Endothelial cell of umbilical vein (primary cell): Measurements from ENCODE around the gene DNASE2. TPM values are rescaled to one million over a fixed set of nuclear protein-coding genes. Genes with fewer than 3 reads are reported as not detected.

Experiments used
- BruUV-seq: library from RNA; stranded (reverse); fragments of 400-500 nt; replicated peaks from 2 replicates; lab custom pipeline; 2021; lab: Mats Ljungman, UMichigan
- CTCF ChIA-PET: fragments of 300-600, 350-600 bp; sonication (Branson Sonifier 250); formaldehyde crosslinking; loops from one replicate; lab custom pipeline; 2021; ENCODE audit warnings: antibody characterized with exemption, inconsistent platforms; lab: Charles Lee
- POLR2A ChIA-PET: fragments of 300-600, 350-600 bp; sonication (Branson Sonifier 250); formaldehyde crosslinking; loops from one replicate; lab custom pipeline; 2021; ENCODE audit warnings: antibody characterized with exemption, inconsistent platforms; lab: Charles Lee
- DNase-seq: peaks from one replicate; pipeline ENCODE4 v3.0.0-alpha.2; 2011; ENCODE audit warnings: low read depth, low spot score
- FAIRE-seq: peaks from 2 replicates; lab custom pipeline; 2011; peaks lifted over from hg19 to GRCh38; lab: Jason Lieb, UNC
- H2AFZ ChIP-seq: 2 replicates; pipeline ENCODE4 v1.6.0; 2012; ENCODE audit warnings: low read depth, low read length, control low read depth, inconsistent platforms
- H3K27ac ChIP-seq: 2 replicates; pipeline ENCODE4 v1.5.1; 2011; ENCODE audit warnings: low read depth, mild to moderate bottlenecking, control low read depth, low read length, moderate library complexity; ENCODE audit not compliant: insufficient read depth
- H3K27me3 ChIP-seq, 2 experiments: 2 replicates each; pipeline versions ENCODE4 v1.6.0 to v1.6.1; 2011; ENCODE audit warnings: low read length in 2 of 2, mixed read lengths in 1 of 2; ENCODE audit not compliant: control insufficient read depth in 2 of 2, insufficient read depth in 2 of 2
- H3K36me3 ChIP-seq, 2 experiments: 2 replicates in 1 of 2; 3 replicates in 1 of 2; pipeline ENCODE4 v1.5.1; 2011; ENCODE audit warnings: low read length in 2 of 2, mild to moderate bottlenecking in 1 of 2, moderate library complexity in 1 of 2; ENCODE audit not compliant: control insufficient read depth in 2 of 2, insufficient read depth in 2 of 2; ENCODE audit errors: extremely low read depth in 1 of 2
- H3K4me1 ChIP-seq: 3 replicates; pipeline ENCODE4 v1.5.1; 2011; ENCODE audit warnings: mild to moderate bottlenecking, low read length; ENCODE audit not compliant: control insufficient read depth, insufficient read depth; ENCODE audit errors: extremely low read depth
- H3K4me2 ChIP-seq: 2 replicates; pipeline ENCODE4 v1.6.1; 2011; ENCODE audit warnings: low read length, control low read depth, mixed read lengths; ENCODE audit not compliant: insufficient read depth
- H3K4me3 ChIP-seq, 3 experiments: fragments of 200-600 bp in 1 of 3; sonication (generic), shearing (Covaris generic) in 1 of 3; replicated peaks in 1 of 3; 2 replicates each; pipeline ENCODE4 v1.5.1; 2011 to 2016; ENCODE audit warnings: control low read depth in 3 of 3, low read length in 3 of 3, mild to moderate bottlenecking in 2 of 3, inconsistent platforms in 1 of 3, low read depth in 1 of 3, moderate library complexity in 1 of 3; ENCODE audit not compliant: insufficient read depth in 1 of 3
- H3K79me2 ChIP-seq: 2 replicates; pipeline ENCODE4 v1.6.0; 2012; ENCODE audit warnings: low read length, inconsistent platforms; ENCODE audit not compliant: control insufficient read depth, insufficient read depth
- H3K9ac ChIP-seq: replicated peaks from 2 replicates; pipeline ENCODE3; 2011; ENCODE audit warnings: low read length, control low read depth; ENCODE audit not compliant: insufficient read depth; ENCODE audit errors: extremely low read depth
- H3K9me1 ChIP-seq: replicated peaks from 3 replicates; pipeline ENCODE4 v1.6.0; 2011; ENCODE audit warnings: mild to moderate bottlenecking, low read length; ENCODE audit not compliant: control insufficient read depth, insufficient read depth; ENCODE audit errors: extremely low read depth
- H3K9me3 ChIP-seq: replicated peaks from 2 replicates; pipeline ENCODE4 v1.5.1; 2012; ENCODE audit warnings: low read length, inconsistent platforms; ENCODE audit not compliant: control insufficient read depth, insufficient read depth
- H4K20me1 ChIP-seq: replicated peaks from 2 replicates; pipeline ENCODE3; 2011; ENCODE audit warnings: mild to moderate bottlenecking, low read length; ENCODE audit not compliant: control insufficient read depth, insufficient read depth; ENCODE audit errors: extremely low read depth
- EZH2 ChIP-seq: IDR thresholded peaks from 2 replicates; pipeline ENCODE4 v1.6.1; 2012; ENCODE audit warnings: borderline replicate concordance, low read depth, mild to moderate bottlenecking, moderate library complexity, low read length, inconsistent platforms; ENCODE audit not compliant: severe bottlenecking
- FOS ChIP-seq: IDR thresholded peaks from 2 replicates; pipeline ENCODE4 v1.6.1; 2011; ENCODE audit warnings: mild to moderate bottlenecking, low read length, moderate library complexity, borderline replicate concordance; ENCODE audit not compliant: insufficient read depth
- GATA2 ChIP-seq: IDR thresholded peaks from 2 replicates; pipeline ENCODE4 v1.7.0; 2011; ENCODE audit warnings: low read depth, mild to moderate bottlenecking, moderate library complexity, mixed read lengths, low read length; ENCODE audit not compliant: insufficient read length, insufficient read depth
- JUN ChIP-seq: IDR thresholded peaks from 2 replicates; pipeline ENCODE4 v1.6.1; 2011; ENCODE audit warnings: borderline replicate concordance, low read depth; ENCODE audit not compliant: insufficient read length, insufficient read depth
- POLR2A ChIP-seq: IDR thresholded peaks from 2 replicates; pipeline ENCODE4 v1.6.1; 2012; ENCODE audit warnings: low read depth, mild to moderate bottlenecking, control low read depth, low read length
- POLR2AphosphoS5 ChIP-seq: IDR thresholded peaks from 2 replicates; pipeline ENCODE4 v1.6.1; 2012; ENCODE audit warnings: low read depth, mild to moderate bottlenecking, control low read depth, low read length, moderate library complexity; ENCODE audit not compliant: insufficient read depth
- dilution Hi-C: fragments of 300-500 bp; cut with MboI; formaldehyde crosslinking; loops from one replicate; pipeline ENCODE4 v1.15.0; 2019; ENCODE audit warnings: low sequenced_read_pairs; ENCODE audit not compliant: extremely low pct_ligation_motif_present
- intact Hi-C: fragments of 100-400 bp; cut with micrococcal nuclease; formaldehyde crosslinking; loops from one replicate; pipeline ENCODE4 v1.10.0; 2022
- polyA plus RNA-seq, 4 experiments: library from polyadenylated mRNA; depleted of rRNA in 3 of 4; stranded (reverse) in 3 of 4; unstranded in 1 of 4; fragments of >200 nt; gene quantifications; 2 replicates each; pipeline versions ENCODE4 v1.2.1 to v1.2.3, GENCODE V29; 2011 to 2012; ENCODE audit warnings: missing spikeins in 1 of 4
- total RNA-seq: library from RNA; stranded (reverse); gene quantifications from 2 replicates; pipeline ENCODE4 v1.2.3, GENCODE V29; 2021
- TF ChIP-seq, protein P1 (sequence below), 2 donors: IDR thresholded peaks; 1 replicate in 1 of 2; 2 replicates in 1 of 2; pipeline ENCODE4 v1.5.1; 2011; ENCODE audit warnings: low read length in 2 of 2, mild to moderate bottlenecking in 2 of 2, moderate library complexity in 2 of 2, control low read depth in 1 of 2, inconsistent platforms in 1 of 2, low read depth in 1 of 2; ENCODE audit not compliant: insufficient read depth in 1 of 2; ENCODE audit errors: extremely low read depth in 1 of 2
- TF ChIP-seq, protein P2 (sequence below): IDR thresholded peaks from 2 replicates; pipeline ENCODE4 v1.6.1; 2011; ENCODE audit not compliant: insufficient read depth, insufficient read length

DNASE2 gene
- total and polyA plus RNA-seq, 2 donors (not counting 3 experiments of a cell fraction or from before 2014, with no cell fraction given), result 31.3 to 51.9 TPM

DNA sequence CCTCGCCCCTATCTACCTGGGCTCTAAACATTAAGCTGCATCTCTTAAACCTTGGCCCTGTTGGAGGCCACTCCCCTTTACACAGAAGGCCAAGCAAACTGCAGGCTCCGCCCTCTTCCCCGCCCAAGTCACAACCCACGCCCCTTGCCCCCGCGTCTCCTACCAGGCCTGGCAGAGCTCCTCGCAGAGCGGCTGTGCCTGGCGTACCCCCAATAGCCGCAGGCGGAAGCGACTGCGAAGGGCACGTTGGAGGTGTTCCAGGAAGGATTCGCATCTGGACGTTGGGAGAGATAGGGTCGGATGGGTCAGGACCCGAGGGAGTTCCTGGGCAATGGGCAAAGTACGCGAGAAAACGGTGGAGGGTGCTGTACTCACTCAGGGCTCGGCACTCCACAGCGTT is 52.8 kb downstream of the DNASE2 start:
- no peak overlapping the region for H3K27ac ChIP-seq
- no peaks in the 10 kb centered on the region for H3K36me3 ChIP-seq
- H2AFZ ChIP-seq, result no peak overlapping the region
- no peaks in the 10 kb centered on the region for H3K9me1 ChIP-seq
- H3K9me3 ChIP-seq, result no peaks in the 10 kb centered on the region
- DNase-seq, result no peak
- POLR2A ChIA-PET, result no interaction called here
- H3K79me2 ChIP-seq, result no peaks in the 10 kb centered on the region
- H3K4me2 ChIP-seq, result no peak overlapping the region
- dilution Hi-C loops (no loop called here), intact Hi-C loops (no loop called here)
- CTCF ChIA-PET, result interaction anchor here (1.1 to 3.5 kb wide), 2 partner anchors 19 to 62 kb away, joined by 4 to 19 read pairs; no protein-coding TSS in a partner anchor
- BruUV-seq, result no TSS peak
- FAIRE-seq, result no peak
- peaks cover 4 to 8% of the 10 kb centered on the region in 2 experiments for H3K27me3 ChIP-seq
- H3K4me3 ChIP-seq, result no peak overlapping the region
- TF ChIP-seq POLR2A (no peak), JUN (no peak), POLR2AphosphoS5 (no peak), FOS (no peak), EZH2 (no peak), GATA2 (no peak)
- TF ChIP-seq, protein P1, sequence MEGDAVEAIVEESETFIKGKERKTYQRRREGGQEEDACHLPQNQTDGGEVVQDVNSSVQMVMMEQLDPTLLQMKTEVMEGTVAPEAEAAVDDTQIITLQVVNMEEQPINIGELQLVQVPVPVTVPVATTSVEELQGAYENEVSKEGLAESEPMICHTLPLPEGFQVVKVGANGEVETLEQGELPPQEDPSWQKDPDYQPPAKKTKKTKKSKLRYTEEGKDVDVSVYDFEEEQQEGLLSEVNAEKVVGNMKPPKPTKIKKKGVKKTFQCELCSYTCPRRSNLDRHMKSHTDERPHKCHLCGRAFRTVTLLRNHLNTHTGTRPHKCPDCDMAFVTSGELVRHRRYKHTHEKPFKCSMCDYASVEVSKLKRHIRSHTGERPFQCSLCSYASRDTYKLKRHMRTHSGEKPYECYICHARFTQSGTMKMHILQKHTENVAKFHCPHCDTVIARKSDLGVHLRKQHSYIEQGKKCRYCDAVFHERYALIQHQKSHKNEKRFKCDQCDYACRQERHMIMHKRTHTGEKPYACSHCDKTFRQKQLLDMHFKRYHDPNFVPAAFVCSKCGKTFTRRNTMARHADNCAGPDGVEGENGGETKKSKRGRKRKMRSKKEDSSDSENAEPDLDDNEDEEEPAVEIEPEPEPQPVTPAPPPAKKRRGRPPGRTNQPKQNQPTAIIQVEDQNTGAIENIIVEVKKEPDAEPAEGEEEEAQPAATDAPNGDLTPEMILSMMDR (IDR thresholded peaks at IDR 0.05; ENCODE audit: extremely low read depth in 1 of 2, insufficient read depth in 1 of 2, low read depth in 1 of 2, low read length in 2 of 2), result no peak
- TF ChIP-seq, protein P2, sequence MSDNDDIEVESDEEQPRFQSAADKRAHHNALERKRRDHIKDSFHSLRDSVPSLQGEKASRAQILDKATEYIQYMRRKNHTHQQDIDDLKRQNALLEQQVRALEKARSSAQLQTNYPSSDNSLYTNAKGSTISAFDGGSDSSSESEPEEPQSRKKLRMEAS, result no peak
- H3K9ac ChIP-seq, result no peak overlapping the region
- no peaks in the 10 kb centered on the region for H4K20me1 ChIP-seq
- H3K4me1 ChIP-seq, result no peaks in the 10 kb centered on the region
